H1 (cell line): ENCODE measurements around the gene GSE1. TPM values are rescaled to one million over a fixed set of nuclear protein-coding genes. Genes with fewer than 3 reads are reported as not detected.

Experiments
- CTCF ChIA-PET: fragments of 300-600 bp; sonication (Branson Sonifier 250); formaldehyde crosslinking; loops from one replicate; lab custom pipeline; 2021; ENCODE audit not compliant: partially characterized antibody; lab: Charles Lee
- POLR2A ChIA-PET: fragments of 300-600 bp; sonication (Branson Sonifier 250); formaldehyde crosslinking; loops from one replicate; lab custom pipeline; 2021; ENCODE audit warnings: inconsistent platforms; ENCODE audit not compliant: partially characterized antibody; lab: Charles Lee
- DNase-seq, 2 experiments: peaks; one replicate each; pipeline versions ENCODE4 v3.0.0 to v3.0.0-alpha.2; 2010 to 2022; ENCODE audit warnings: low spot score in 2 of 2, low read depth in 1 of 2, mixed read lengths in 1 of 2
- FAIRE-seq: peaks from 2 replicates; lab custom pipeline; 2011; peaks lifted over from hg19 to GRCh38; lab: Jason Lieb, UNC
- H2AFZ ChIP-seq: 2 replicates; pipeline ENCODE4 v1.8.1; 2012; ENCODE audit warnings: low read length, inconsistent platforms
- H2AK5ac ChIP-seq: 2 replicates; pipeline ENCODE4 v1.6.1; 2013; ENCODE audit warnings: low read depth, low read length
- H2BK120ac ChIP-seq: replicated peaks from 2 replicates; pipeline ENCODE3; 2013; ENCODE audit warnings: low read depth, low read length, inconsistent platforms
- H2BK12ac ChIP-seq: 2 replicates; pipeline ENCODE4 v1.6.1; 2013; ENCODE audit warnings: low read depth, low read length
- H2BK15ac ChIP-seq: 2 replicates; pipeline ENCODE4 v1.6.1; 2013; ENCODE audit warnings: low read length
- H2BK20ac ChIP-seq: 2 replicates; pipeline ENCODE4 v1.6.1; 2013; ENCODE audit warnings: low read length
- H2BK5ac ChIP-seq: 2 replicates; pipeline ENCODE4 v1.6.1; 2013; ENCODE audit warnings: low read depth, low read length
- H3K14ac ChIP-seq: 2 replicates; pipeline ENCODE4 v1.6.1; 2013; ENCODE audit warnings: inconsistent platforms; ENCODE audit not compliant: insufficient read length
- H3K18ac ChIP-seq: 2 replicates; pipeline ENCODE4 v1.6.1; 2013; ENCODE audit warnings: low read length; ENCODE audit errors: extremely low read depth
- H3K23ac ChIP-seq: 2 replicates; pipeline ENCODE4 v1.6.1; 2013; ENCODE audit warnings: inconsistent platforms; ENCODE audit not compliant: insufficient read length
- H3K23me2 ChIP-seq: 2 replicates; pipeline ENCODE4 v1.6.1; 2013; ENCODE audit warnings: low read depth, low read length
- H3K27ac ChIP-seq: 2 replicates; pipeline ENCODE4 v1.6.1; 2011; ENCODE audit warnings: low read depth, low read length, inconsistent platforms
- H3K27me3 ChIP-seq, 4 experiments: replicated peaks in 1 of 4; 1 replicate in 1 of 4; 2 replicates in 3 of 4; pipeline versions ENCODE4 v1.6.1 to v1.8.1; 2011 to 2013; ENCODE audit warnings: low read length in 3 of 4, mild to moderate bottlenecking in 3 of 4, inconsistent platforms in 2 of 4, mixed read lengths in 2 of 4, moderate library complexity in 1 of 4; ENCODE audit not compliant: control insufficient read depth in 3 of 4, insufficient read depth in 3 of 4; ENCODE audit errors: extremely low read depth in 1 of 4
- H3K36me3 ChIP-seq, 4 experiments: 2 replicates each; pipeline versions ENCODE4 v1.6.1 to v1.8.1; 2011 to 2013; ENCODE audit warnings: mild to moderate bottlenecking in 4 of 4, low read length in 3 of 4, moderate library complexity in 2 of 4, control low read depth in 1 of 4, inconsistent platforms in 1 of 4; ENCODE audit not compliant: insufficient read depth in 4 of 4, control insufficient read depth in 2 of 4
- H3K4ac ChIP-seq: replicated peaks from 2 replicates; pipeline ENCODE3; 2013; ENCODE audit warnings: low read length, low read depth, mixed read lengths, inconsistent platforms; ENCODE audit not compliant: insufficient read length
- H3K4me1 ChIP-seq, 4 experiments: replicated peaks in 1 of 4; 1 replicate in 1 of 4; 2 replicates in 3 of 4; pipeline versions ENCODE4 v1.6.1 to v1.8.1; 2011 to 2013; ENCODE audit warnings: low read length in 3 of 4, inconsistent platforms in 2 of 4, mixed read lengths in 1 of 4; ENCODE audit not compliant: insufficient read depth in 4 of 4, control insufficient read depth in 3 of 4
- H3K4me2 ChIP-seq, 2 experiments: 2 replicates each; pipeline versions ENCODE4 v1.6.1 to v1.8.1; 2011 to 2013; ENCODE audit warnings: low read depth in 2 of 2, low read length in 2 of 2, control low read depth in 1 of 2, inconsistent platforms in 1 of 2, mild to moderate bottlenecking in 1 of 2; ENCODE audit not compliant: insufficient read depth in 1 of 2
- H3K4me3 ChIP-seq, 4 experiments: fragments of 200-600, 300-600 bp in 1 of 4; sonication (generic), shearing (Covaris generic), sonication (Bioruptor Twin) in 1 of 4; 2 replicates each; pipeline versions ENCODE4 v1.5.1 to v1.8.1; 2011 to 2016; ENCODE audit warnings: low read length in 4 of 4, low read depth in 3 of 4, control low read depth in 2 of 4, inconsistent platforms in 2 of 4, mild to moderate bottlenecking in 2 of 4, mixed read lengths in 1 of 4, moderate library complexity in 1 of 4; ENCODE audit not compliant: insufficient read depth in 2 of 4; ENCODE audit errors: extremely low read depth in 1 of 4
- H3K56ac ChIP-seq: replicated peaks from 2 replicates; pipeline ENCODE3; 2013; ENCODE audit warnings: low read depth, mild to moderate bottlenecking, mixed read lengths, low read length, inconsistent platforms; ENCODE audit not compliant: insufficient read length
- H3K79me1 ChIP-seq: 2 replicates; pipeline ENCODE4 v1.6.1; 2013; ENCODE audit warnings: low read depth, low read length, control low read depth
- H3K79me2 ChIP-seq, 2 experiments: 2 replicates each; pipeline versions ENCODE4 v1.6.1 to v1.8.1; 2012 to 2013; ENCODE audit warnings: low read length in 2 of 2, mild to moderate bottlenecking in 2 of 2, inconsistent platforms in 1 of 2; ENCODE audit not compliant: insufficient read depth in 2 of 2, control insufficient read depth in 1 of 2
- H3K9ac ChIP-seq, 4 experiments: replicated peaks in 1 of 4; 1 replicate in 1 of 4; 2 replicates in 3 of 4; pipeline versions ENCODE4 v1.6.1 to v1.8.1; 2011 to 2013; ENCODE audit warnings: low read depth in 3 of 4, low read length in 3 of 4, control low read depth in 2 of 4, mild to moderate bottlenecking in 2 of 4, moderate library complexity in 2 of 4, inconsistent platforms in 1 of 4; ENCODE audit errors: extremely low read depth in 1 of 4
- H3K9me3 ChIP-seq, 2 experiments: 2 replicates each; pipeline versions ENCODE4 v1.6.1 to v1.8.1; 2012 to 2013; ENCODE audit warnings: mild to moderate bottlenecking in 2 of 2, moderate library complexity in 2 of 2, control low read depth in 1 of 2, inconsistent platforms in 1 of 2, low read depth in 1 of 2, low read length in 1 of 2, mixed read lengths in 1 of 2; ENCODE audit not compliant: insufficient read depth in 2 of 2
- H4K20me1 ChIP-seq, 2 experiments: replicated peaks in 1 of 2; 2 replicates each; pipeline versions ENCODE3 to v1.8.1; 2011 to 2013; ENCODE audit warnings: inconsistent platforms in 2 of 2, low read length in 2 of 2, mild to moderate bottlenecking in 1 of 2; ENCODE audit not compliant: insufficient read depth in 2 of 2, control insufficient read depth in 1 of 2
- H4K5ac ChIP-seq: 2 replicates; pipeline ENCODE4 v1.6.1; 2013; ENCODE audit warnings: low read length, low read depth, mixed read lengths, inconsistent platforms; ENCODE audit not compliant: insufficient read length
- H4K8ac ChIP-seq: 2 replicates; pipeline ENCODE4 v1.8.0; 2013; ENCODE audit warnings: mild to moderate bottlenecking, moderate library complexity, low read length, inconsistent platforms; ENCODE audit not compliant: insufficient read depth; ENCODE audit errors: extremely low read depth
- H4K91ac ChIP-seq: replicated peaks from 2 replicates; pipeline ENCODE3; 2013; ENCODE audit warnings: low read length, mixed read lengths, inconsistent platforms; ENCODE audit not compliant: insufficient read length
- GABPA ChIP-seq: IDR thresholded peaks from 2 replicates; pipeline ENCODE4 v1.6.1; 2011; ENCODE audit warnings: mild to moderate bottlenecking, low read length, moderate library complexity, borderline replicate concordance; ENCODE audit not compliant: insufficient read depth
- WGBS, 2 experiments: shearing (Covaris generic) in 1 of 2; methylation state at CpG; one replicate each; pipeline versions ENCODE4 v1.1.6 to v1.1.7; 2013 to 2015; ENCODE audit warnings: low lambda C conversion rate in 2 of 2, mixed read lengths in 2 of 2, inconsistent platforms in 1 of 2, low coverage in 1 of 2, missing lambda C conversion rate in 1 of 2; ENCODE audit not compliant: insufficient replicate concordance in 2 of 2, insufficient coverage in 1 of 2, insufficient read length in 1 of 2; ENCODE audit errors: extremely low coverage in 1 of 2, missing lambda C conversion rate in 1 of 2; 5-methylcytosine and 5-hydroxymethylcytosine counted together
- polyA plus RNA-seq, 7 experiments: library from polyadenylated mRNA; depleted of rRNA in 3 of 7; stranded (reverse) in 5 of 7; unstranded in 2 of 7; fragments of >200 nt in 5 of 7; fragments of 200-250 nt in 2 of 7; gene quantifications; 1 replicate in 5 of 7; 2 replicates in 1 of 7; 4 replicates in 1 of 7; pipeline versions ENCODE4 v1.2.1 to v1.2.3, GENCODE V29; 2011 to 2013; ENCODE audit warnings: missing spikeins in 2 of 7, mixed read lengths in 2 of 7
- total RNA-seq: library from RNA; stranded (reverse); fragmentation: NEBNext Ultra II Directional; extraction: Animal tissue kit (Norgen Biotek cat#: 25700); gene quantifications from 2 replicates; pipeline ENCODE4 v1.2.1, GENCODE V29; 2021
- TF ChIP-seq, protein P1 (sequence below): IDR thresholded peaks from 2 replicates; pipeline ENCODE4 v1.6.1; 2012; ENCODE audit warnings: inconsistent platforms
- TF ChIP-seq, protein P2 (sequence below): IDR thresholded peaks from 2 replicates; pipeline ENCODE4 v1.6.1; 2012; ENCODE audit warnings: inconsistent platforms

GSE1 gene
- total and polyA plus RNA-seq, 2 of the 8 experiments (the other 6 are each of a cell fraction or from before 2014, with no cell fraction given): 26.0 to 65.6 TPM

GRCh38 chr16:85699628-85700027, 86.5 kb downstream of the GSE1 start:
- Histone ChIP-seq H2BK5ac (no peak overlapping the region), H3K4me1 (peaks cover 0 to 6% (median 2%) of the 10 kb centered on the region in 4 experiments; a peak in 3 of 7 replicates), H3K9me3 (no peaks in the 10 kb centered on the region), H2BK20ac (no peak overlapping the region), H3K56ac (no peak overlapping the region), H4K91ac (no peak overlapping the region), H2AFZ (no peak overlapping the region), H3K27me3 (no peaks in the 10 kb centered on the region), H3K14ac (no peak overlapping the region), H3K4me3 (no peak overlapping the region), H4K8ac (no peak overlapping the region), H3K4me2 (no peak overlapping the region), H3K18ac (no peak overlapping the region), H3K27ac (no peak overlapping the region), H2BK12ac (no peak overlapping the region), H3K9ac (no peak overlapping the region), H3K23ac (no peak overlapping the region), H4K20me1 (no peaks in the 10 kb centered on the region), H4K5ac (no peak overlapping the region), H3K79me1 (no peaks in the 10 kb centered on the region), H3K79me2 (no peaks in the 10 kb centered on the region), H2BK15ac (peak overlapping the region; percentile 98), H2BK120ac (no peak overlapping the region), H3K4ac (peak overlapping the region; percentile 50), H3K23me2 (no peaks in the 10 kb centered on the region), H2AK5ac (peak overlapping the region; percentile 95), H3K36me3 (no peaks in the 10 kb centered on the region)
- DNase-seq (no peak), FAIRE-seq (no peak)
- 91% methylated on average over 7 of the region's 7 CpGs; no CpG with 5 or more reads in 1 of the 2 experiments for WGBS, 2 experiments
- ChIA-PET CTCF (interaction anchor here (0.8 to 37.0 kb wide), 10 partner anchors 10 to 234 kb away, joined by 3 to 620 read pairs (median 6); partner anchors contain the start of gene GINS2), POLR2A (interaction anchor here (0.8 to 2.5 kb wide), 4 partner anchors 11 to 86 kb away, joined by 3 to 12 read pairs (median 4); partner anchors contain the start of gene GINS2)
- TF ChIP-seq, protein P1, sequence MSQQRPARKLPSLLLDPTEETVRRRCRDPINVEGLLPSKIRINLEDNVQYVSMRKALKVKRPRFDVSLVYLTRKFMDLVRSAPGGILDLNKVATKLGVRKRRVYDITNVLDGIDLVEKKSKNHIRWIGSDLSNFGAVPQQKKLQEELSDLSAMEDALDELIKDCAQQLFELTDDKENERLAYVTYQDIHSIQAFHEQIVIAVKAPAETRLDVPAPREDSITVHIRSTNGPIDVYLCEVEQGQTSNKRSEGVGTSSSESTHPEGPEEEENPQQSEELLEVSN: peak; percentile 22; the same call in 1 of the 2 replicates
- TF ChIP-seq, protein P2, sequence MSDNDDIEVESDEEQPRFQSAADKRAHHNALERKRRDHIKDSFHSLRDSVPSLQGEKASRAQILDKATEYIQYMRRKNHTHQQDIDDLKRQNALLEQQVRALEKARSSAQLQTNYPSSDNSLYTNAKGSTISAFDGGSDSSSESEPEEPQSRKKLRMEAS: peak; percentile 25; the same call in 1 of the 2 replicates
- TF ChIP-seq GABPA: no peak
